GM10266 (cell line): ENCODE measurements around the gene CTNND2.

Source experiments
- DNase-seq: peaks from one replicate; pipeline ENCODE4 v3.0.0; 2012; ENCODE audit errors: extremely low spot score
- TF ChIP-seq, protein P1 (sequence below): IDR thresholded peaks from 2 replicates; pipeline ENCODE4 v1.5.1; 2012; ENCODE audit warnings: mild to moderate bottlenecking, low read depth; ENCODE audit not compliant: control insufficient read depth, insufficient read depth; ENCODE audit errors: missing control alignments

The CTNND2 gene

DNA sequence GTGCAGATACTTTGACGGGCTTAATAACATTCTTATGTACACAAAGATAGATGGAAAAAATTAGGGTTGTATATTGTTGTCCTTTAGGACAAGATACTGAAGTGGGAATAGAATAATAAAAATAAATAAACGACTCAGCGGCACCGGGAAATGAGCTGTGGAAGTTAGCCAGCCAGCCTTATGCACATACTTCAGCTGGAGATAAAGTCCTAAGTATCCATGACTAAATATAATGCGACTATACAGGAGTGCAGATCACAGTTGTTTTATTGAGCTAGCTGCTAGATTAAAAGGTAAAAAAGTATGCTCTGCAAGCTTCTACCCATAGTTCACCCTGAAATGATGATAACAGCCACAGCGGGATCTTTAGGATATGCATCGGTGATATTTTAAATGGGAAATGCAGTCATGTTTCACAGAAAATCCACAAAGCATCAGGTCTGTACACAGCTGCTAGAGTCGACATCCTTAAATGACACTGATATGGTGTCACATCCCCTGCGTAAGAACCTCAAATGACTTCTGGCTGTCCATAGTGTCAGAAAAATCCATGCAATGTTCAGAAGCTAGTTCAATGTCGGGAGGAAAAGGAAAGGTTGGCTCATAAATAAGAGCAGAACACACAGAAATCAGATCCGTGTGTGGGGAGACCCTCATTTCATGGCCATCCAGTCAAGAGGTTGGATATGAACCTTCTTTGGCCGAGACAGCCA lies 750.4 kb downstream of the CTNND2 start:
- TF ChIP-seq, protein P1, sequence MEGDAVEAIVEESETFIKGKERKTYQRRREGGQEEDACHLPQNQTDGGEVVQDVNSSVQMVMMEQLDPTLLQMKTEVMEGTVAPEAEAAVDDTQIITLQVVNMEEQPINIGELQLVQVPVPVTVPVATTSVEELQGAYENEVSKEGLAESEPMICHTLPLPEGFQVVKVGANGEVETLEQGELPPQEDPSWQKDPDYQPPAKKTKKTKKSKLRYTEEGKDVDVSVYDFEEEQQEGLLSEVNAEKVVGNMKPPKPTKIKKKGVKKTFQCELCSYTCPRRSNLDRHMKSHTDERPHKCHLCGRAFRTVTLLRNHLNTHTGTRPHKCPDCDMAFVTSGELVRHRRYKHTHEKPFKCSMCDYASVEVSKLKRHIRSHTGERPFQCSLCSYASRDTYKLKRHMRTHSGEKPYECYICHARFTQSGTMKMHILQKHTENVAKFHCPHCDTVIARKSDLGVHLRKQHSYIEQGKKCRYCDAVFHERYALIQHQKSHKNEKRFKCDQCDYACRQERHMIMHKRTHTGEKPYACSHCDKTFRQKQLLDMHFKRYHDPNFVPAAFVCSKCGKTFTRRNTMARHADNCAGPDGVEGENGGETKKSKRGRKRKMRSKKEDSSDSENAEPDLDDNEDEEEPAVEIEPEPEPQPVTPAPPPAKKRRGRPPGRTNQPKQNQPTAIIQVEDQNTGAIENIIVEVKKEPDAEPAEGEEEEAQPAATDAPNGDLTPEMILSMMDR: no peak
- no peak for DNase-seq

DNA sequence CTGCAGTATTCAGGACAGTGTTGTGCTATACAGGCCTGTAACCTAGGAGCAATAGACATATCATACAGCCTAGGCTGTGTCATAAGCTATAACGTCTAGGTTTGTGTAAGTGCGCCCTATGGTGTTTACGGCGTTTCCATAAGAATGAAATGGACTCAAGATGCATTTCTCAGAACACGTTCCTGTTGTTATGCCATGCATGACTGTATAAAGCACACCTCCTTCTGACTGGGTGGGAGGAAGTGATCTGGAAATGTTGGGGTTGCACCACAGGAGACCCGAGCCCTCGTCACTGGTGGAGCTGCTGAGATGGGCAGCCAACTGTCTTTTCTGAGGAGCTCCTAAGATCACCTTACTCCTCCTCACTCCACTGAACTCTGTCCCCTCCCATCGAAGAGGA lies 751.9 kb downstream of the CTNND2 start:
- no peak for DNase-seq
- TF ChIP-seq, protein P1: no peak

DNA sequence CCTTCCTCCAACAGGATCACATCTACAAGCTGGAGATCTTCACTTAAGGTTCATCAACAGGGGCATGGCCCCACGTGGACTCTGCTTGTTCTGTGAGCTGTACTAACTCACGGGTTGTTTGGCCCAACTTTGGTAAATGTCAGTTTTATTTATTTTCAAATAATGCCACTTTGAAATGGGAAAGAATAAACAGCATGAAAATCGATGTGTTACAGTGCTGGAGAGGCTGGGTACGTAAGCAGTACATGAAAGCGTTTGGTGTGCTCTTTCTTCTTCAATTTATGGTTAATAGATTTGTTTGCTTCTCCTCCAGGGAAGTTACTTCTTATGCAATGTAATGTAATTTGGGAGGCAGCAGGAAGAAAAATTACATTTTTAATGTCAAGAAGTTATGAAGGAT lies 753.3 kb downstream of the CTNND2 start:
- TF ChIP-seq, protein P1: no peak
- DNase-seq: no peak

DNA sequence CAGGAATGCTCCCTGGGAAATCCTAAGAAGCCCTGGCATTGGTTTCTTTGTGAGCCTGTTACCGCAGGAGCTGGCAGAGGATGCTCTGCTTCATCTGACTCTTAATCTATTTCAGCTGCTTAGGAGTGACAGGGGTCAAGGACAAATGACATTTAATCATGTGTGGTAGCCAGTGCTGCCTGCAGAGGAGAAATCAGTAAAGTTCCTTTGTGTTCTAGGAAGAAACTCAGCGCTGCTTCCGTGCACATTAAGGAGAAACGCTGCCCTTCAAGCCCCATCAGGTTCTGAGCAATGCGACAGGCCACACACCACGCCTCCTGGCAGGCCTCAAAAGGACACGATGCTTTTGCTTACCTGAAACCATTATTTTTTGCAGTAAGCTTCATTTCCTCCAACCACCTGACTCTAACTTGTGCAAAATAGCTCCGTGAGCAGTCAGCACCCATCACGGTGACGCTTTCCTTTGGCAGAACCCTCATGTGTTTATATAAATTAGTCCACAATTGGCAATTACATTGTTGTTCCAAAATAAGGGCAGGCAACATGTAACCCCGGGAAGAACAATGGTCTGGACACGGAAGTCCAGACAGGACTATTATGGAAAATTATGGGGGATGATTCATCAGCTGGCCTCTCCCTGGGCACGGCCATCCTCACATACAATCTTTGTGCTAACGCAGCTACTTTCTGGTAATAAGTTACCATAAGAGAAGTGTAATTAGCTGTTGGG lies 755.3 kb downstream of the CTNND2 start:
- no peak for DNase-seq
- TF ChIP-seq, protein P1: no peak

DNA sequence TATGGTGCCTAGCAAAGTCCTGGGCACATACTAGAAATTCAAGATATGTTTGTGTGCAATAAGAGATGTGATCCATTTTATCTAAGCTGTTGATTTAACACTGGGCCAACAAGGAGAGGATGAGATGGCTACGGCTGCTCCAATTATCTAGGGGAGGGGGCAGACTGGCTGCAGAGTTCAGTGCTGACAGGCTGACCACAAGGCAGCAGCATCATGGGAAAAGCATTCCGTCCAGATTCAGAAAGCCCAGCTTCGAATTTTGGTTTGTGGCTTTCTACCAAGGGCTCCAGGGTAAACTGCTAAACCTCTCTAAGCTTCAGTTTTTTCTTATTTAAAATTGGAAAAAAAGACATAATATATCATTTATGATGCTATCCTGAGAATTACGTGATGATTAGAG lies 758.1 kb downstream of the CTNND2 start:
- DNase-seq: no peak
- TF ChIP-seq, protein P1: no peak

DNA sequence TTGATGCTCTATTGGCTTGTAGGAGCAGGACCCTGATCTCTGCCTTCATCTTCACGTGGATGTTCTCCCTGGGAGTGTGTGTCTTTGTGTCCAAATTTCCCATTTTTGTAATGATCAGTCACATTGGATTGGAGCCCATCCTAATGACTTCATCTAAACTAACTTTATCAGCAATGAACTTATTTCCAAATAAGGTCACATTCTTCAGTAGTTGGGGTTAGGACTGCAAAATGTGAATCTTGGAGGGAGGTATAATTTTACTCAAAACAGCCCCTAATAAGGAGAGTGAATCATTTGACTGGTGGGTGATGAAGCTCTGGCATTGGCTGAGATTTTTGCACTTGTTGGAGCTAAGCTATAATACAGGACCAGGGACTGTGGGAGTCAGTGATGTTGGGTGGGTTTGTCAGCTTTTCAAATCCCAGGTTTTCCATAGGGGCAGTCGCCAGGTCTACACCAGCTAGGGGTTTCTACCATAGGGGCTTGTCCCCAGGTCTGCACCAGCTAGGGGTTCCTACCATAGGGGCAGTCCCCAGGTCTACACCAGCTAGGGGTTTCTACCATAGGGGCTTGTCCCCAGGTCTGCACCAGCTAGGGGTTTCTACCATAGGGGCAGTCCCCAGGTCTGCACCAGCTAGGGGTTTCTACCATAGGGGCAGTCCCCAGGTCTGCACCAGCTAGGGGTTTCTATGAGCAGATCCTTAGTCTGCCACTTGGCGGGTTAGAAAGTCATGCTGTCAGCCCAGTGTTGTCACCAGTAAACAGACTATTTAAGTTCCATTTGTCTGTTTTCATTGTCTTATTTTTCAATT lies 760.6 kb downstream of the CTNND2 start:
- DNase-seq: no peak
- TF ChIP-seq, protein P1: no peak

DNA sequence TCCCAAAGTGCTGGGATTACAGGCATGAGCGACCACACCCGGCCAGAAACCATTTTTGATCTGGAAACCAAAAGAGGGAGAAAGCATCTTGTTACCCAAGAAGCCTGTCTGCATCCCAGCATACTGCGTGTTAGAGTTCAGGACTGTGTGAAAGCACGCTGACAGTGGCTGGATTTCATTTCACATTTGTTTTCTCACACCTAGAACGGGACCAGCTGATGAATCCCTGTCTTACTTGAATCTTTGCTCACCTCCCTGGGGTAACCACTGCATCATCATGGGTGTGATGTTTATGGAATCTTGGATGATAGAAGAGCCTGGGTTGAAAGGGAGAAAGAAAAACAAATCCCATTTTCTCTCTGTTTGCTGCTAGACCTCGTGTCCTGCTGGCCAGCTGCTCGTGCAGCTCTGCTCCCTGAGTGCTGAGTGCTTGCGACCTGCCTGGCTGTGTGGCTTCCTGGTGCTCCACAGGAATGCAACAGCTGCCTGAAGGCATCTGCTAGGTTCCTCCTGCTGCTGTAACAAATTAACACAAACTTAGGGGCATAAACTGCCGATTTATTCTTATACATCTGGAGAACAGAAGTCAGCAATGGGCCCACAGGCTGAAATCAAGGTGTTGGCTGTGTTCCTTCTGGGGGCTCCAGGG lies 764.9 kb downstream of the CTNND2 start:
- TF ChIP-seq, protein P1: no peak
- DNase-seq: no peak
